Thymus (tissue), 11 donors: ENCODE measurements around the gene DSE. TPM values are rescaled to one million over a fixed set of nuclear protein-coding genes. Genes with fewer than 3 reads are reported as not detected.

Source experiments
- DNase-seq, 9 donors: peaks; one replicate each; pipeline ENCODE4 v3.0.0-alpha.2; 2013; ENCODE audit warnings: low spot score in 9 of 9, low read depth in 6 of 9, missing footprints in 1 of 9
- H3K27ac ChIP-seq, 2 donors: one replicate each; pipeline ENCODE4 v1.5.1; 2013; ENCODE audit warnings: control low read depth in 1 of 2, low read depth in 1 of 2, low read length in 1 of 2, mild to moderate bottlenecking in 1 of 2, moderate library complexity in 1 of 2
- H3K27me3 ChIP-seq, 2 donors: one replicate each; pipeline ENCODE4 v1.5.1; 2013; ENCODE audit warnings: low read length in 1 of 2; ENCODE audit not compliant: control insufficient read depth in 2 of 2, insufficient read depth in 1 of 2
- H3K36me3 ChIP-seq, 2 donors: one replicate each; pipeline ENCODE4 v1.5.1; 2013; ENCODE audit warnings: low read length in 1 of 2, mild to moderate bottlenecking in 1 of 2, moderate library complexity in 1 of 2; ENCODE audit not compliant: control insufficient read depth in 2 of 2, insufficient read depth in 2 of 2
- H3K4me1 ChIP-seq, 2 donors: one replicate each; pipeline ENCODE4 v1.5.1; 2013; ENCODE audit warnings: low read length in 2 of 2; ENCODE audit not compliant: control insufficient read depth in 2 of 2, insufficient read depth in 2 of 2
- H3K4me3 ChIP-seq, 2 donors: one replicate each; pipeline ENCODE4 v1.5.1; 2013; ENCODE audit warnings: low read length in 2 of 2, control low read depth in 1 of 2, mild to moderate bottlenecking in 1 of 2
- H3K9me3 ChIP-seq, 2 donors: one replicate each; pipeline ENCODE4 v1.5.1; 2013; ENCODE audit warnings: low read length in 1 of 2, mild to moderate bottlenecking in 1 of 2; ENCODE audit not compliant: control insufficient read depth in 2 of 2, insufficient read depth in 1 of 2
- WGBS: extraction: QIAGEN DNeasy Blood & Tissue Kit; methylation state at CpG from one replicate; pipeline ENCODE4 v1.1.7; 2013; 5-methylcytosine and 5-hydroxymethylcytosine counted together
- polyA plus RNA-seq: library from polyadenylated mRNA; stranded (reverse); fragments of 200-250 nt; gene quantifications from one replicate; pipeline ENCODE4 v1.2.3, GENCODE V29; 2013
- total RNA-seq: library from RNA; stranded (reverse); fragments of 120-200 nt; gene quantifications from one replicate; pipeline ENCODE4 v1.2.4, GENCODE V29; 2013
- donor health status: healthy.

The DSE gene
- total and polyA plus RNA-seq, 2 donors, result 12.8 to 23.8 TPM

- no peak for DNase-seq
- H3K27ac ChIP-seq, result no peak overlapping the region
- peaks cover 0 to 12% of the 10 kb centered on the region in 2 donors for H3K4me1 ChIP-seq
- H3K9me3 ChIP-seq, result no peaks in the 10 kb centered on the region
- no peaks in the 10 kb centered on the region for H3K27me3 ChIP-seq
- H3K4me3 ChIP-seq, result no peak overlapping the region
- H3K36me3 ChIP-seq, result no peaks in the 10 kb centered on the region
- 88% methylated on average over 3 of the region's 3 CpGs for WGBS
Observed at GRCh38 chr6:116387374-116387773, 16.6 kb downstream of the DSE start.

- WGBS, result 55% methylated on average over 3 of the region's 3 CpGs
- no peak for DNase-seq
- H3K9me3 ChIP-seq, result no peaks in the 10 kb centered on the region
- no peak overlapping the region for H3K27ac ChIP-seq
- peaks cover 0 to 18% of the 10 kb centered on the region in 2 donors for H3K4me1 ChIP-seq
- no peak overlapping the region for H3K4me3 ChIP-seq
- H3K27me3 ChIP-seq, result no peaks in the 10 kb centered on the region
- no peaks in the 10 kb centered on the region for H3K36me3 ChIP-seq
Observed at GRCh38 chr6:116388924-116389323, 18.2 kb downstream of the DSE start.

GRCh38 chr6:116389357-116389756 lies 18.6 kb downstream of the DSE start:
- Histone ChIP-seq H3K27me3 (no peaks in the 10 kb centered on the region), H3K27ac (no peak overlapping the region)

GRCh38 chr6:116390581-116390980 lies 19.8 kb downstream of the DSE start:
- H3K27me3 ChIP-seq, result no peaks in the 10 kb centered on the region
- no peak for DNase-seq
- no peak overlapping the region for H3K4me3 ChIP-seq
- H3K9me3 ChIP-seq, result no peaks in the 10 kb centered on the region
- no peak overlapping the region for H3K27ac ChIP-seq
- no peaks in the 10 kb centered on the region for H3K36me3 ChIP-seq
- H3K4me1 ChIP-seq, result peaks cover 0 to 18% of the 10 kb centered on the region in 2 donors
- 15% methylated on average over 4 of the region's 4 CpGs for WGBS

More at GRCh38 chr6:116389357-116389756, 18.6 kb downstream of the DSE start:
- peaks cover 0 to 18% of the 10 kb centered on the region in 2 donors for H3K4me1 ChIP-seq
- no peaks in the 10 kb centered on the region for H3K36me3 ChIP-seq
- no peak overlapping the region for H3K4me3 ChIP-seq
- no peak for DNase-seq
- no peaks in the 10 kb centered on the region for H3K9me3 ChIP-seq

- H3K4me3 ChIP-seq, result no peak overlapping the region
Observed at GRCh38 chr6:116392132-116393013, 21.6 kb downstream of the DSE start.

GRCh38 chr6:116393430-116393829 lies 22.7 kb downstream of the DSE start:
- Histone ChIP-seq H3K36me3 (no peaks in the 10 kb centered on the region), H3K9me3 (no peaks in the 10 kb centered on the region), H3K27ac (no peak overlapping the region), H3K4me3 (no peak overlapping the region), H3K27me3 (no peaks in the 10 kb centered on the region), H3K4me1 (peaks cover 0 to 18% of the 10 kb centered on the region in 2 donors)
- DNase-seq, result no peak
- 59% methylated on average over 1 of the region's 1 CpG for WGBS

More at GRCh38 chr6:116392132-116393013, 21.6 kb downstream of the DSE start:
- WGBS, result 72% methylated on average over 10 of the region's 10 CpGs
- DNase-seq, result peak in 1 of 9 donors; percentile 32
- Histone ChIP-seq H3K27me3 (no peaks in the 10 kb centered on the region), H3K9me3 (no peaks in the 10 kb centered on the region), H3K27ac (peak overlapping the region in 1 of 2 donors; percentile 28), H3K4me1 (peaks cover 0 to 18% of the 10 kb centered on the region in 2 donors), H3K36me3 (no peaks in the 10 kb centered on the region)

GRCh38 chr6:116395647-116396046 lies 24.9 kb downstream of the DSE start:
- no peak for DNase-seq
- Histone ChIP-seq H3K27ac (no peak overlapping the region), H3K4me1 (peaks cover 0 to 19% of the 10 kb centered on the region in 2 donors), H3K9me3 (peaks cover 0 to 4% of the 10 kb centered on the region in 2 donors), H3K27me3 (no peaks in the 10 kb centered on the region), H3K4me3 (no peak overlapping the region), H3K36me3 (no peaks in the 10 kb centered on the region)
- 91% methylated on average over 3 of the region's 3 CpGs for WGBS

GRCh38 chr6:116396441-116396840 lies 25.7 kb downstream of the DSE start:
- no peak for DNase-seq
- Histone ChIP-seq H3K36me3 (no peaks in the 10 kb centered on the region), H3K27me3 (no peaks in the 10 kb centered on the region), H3K9me3 (peaks cover 0 to 4% of the 10 kb centered on the region in 2 donors), H3K4me3 (no peak overlapping the region), H3K27ac (no peak overlapping the region), H3K4me1 (peaks cover 0 to 16% of the 10 kb centered on the region in 2 donors)
- WGBS, result 97% methylated on average over 5 of the region's 5 CpGs

GRCh38 chr6:116397914-116398313 lies 27.2 kb downstream of the DSE start:
- no peak for DNase-seq
- Histone ChIP-seq H3K27ac (no peak overlapping the region), H3K27me3 (no peaks in the 10 kb centered on the region), H3K36me3 (no peaks in the 10 kb centered on the region), H3K9me3 (peaks cover 0 to 4% of the 10 kb centered on the region in 2 donors), H3K4me1 (peaks cover 0 to 7% of the 10 kb centered on the region in 2 donors), H3K4me3 (no peak overlapping the region)
- 96% methylated on average over 1 of the region's 1 CpG for WGBS
